NCI-H1105 treated with DMSO at 0.1 percent for 48 hours (cell line): Measurements from ENCODE around the gene POMP.

Experiments used
- DNase-seq: peaks from one replicate; lab custom pipeline; 2025; lab: John Stamatoyannopoulos, UW

POMP gene, protein sequence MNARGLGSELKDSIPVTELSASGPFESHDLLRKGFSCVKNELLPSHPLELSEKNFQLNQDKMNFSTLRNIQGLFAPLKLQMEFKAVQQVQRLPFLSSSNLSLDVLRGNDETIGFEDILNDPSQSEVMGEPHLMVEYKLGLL

DNA sequence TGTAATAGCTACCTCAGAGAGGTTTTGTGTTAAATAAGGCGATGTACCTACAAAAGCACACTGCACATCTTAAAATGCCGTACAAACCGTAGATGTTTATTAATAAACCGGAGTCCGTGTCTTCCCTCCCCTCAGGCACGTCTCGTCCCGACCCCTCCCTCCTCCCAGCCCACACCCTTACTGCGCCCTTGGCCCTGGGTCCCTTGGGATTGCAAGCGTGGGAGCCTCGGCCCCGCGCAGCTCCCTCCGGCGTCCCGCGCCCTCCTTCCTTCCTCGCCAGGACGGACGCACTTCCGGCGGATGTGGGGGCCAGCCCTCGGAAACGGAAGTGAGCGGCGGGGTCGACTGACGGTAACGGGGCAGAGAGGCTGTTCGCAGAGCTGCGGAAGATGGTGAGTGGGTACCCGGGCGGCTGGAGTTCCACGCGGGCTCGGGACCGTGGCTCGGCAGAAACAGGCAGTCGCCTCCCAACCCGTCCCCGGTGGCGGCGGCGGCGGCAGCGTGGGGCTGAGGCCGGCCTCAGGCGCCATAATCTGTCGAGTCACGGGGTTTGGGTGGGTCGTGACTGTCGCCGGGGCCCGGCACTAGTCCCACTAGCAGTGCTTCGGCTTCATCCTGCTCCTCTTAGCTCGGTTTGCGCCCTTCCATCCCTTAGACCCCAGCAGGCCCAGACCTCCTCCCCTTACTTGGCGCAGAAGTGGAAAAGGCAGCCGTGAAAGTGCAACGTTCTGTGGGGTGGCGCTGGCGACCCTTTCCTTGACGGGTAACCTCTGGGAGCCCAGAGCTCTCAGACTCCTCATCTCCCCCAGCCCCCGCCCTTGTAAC lies at the start of gene POMP:
TSS of gene POMP (plus strand) at position 335 of the 825 bp plus-strand sequence. CDS start at position 390, 55 bp downstream.
- peak; percentile 62 for DNase-seq

DNA sequence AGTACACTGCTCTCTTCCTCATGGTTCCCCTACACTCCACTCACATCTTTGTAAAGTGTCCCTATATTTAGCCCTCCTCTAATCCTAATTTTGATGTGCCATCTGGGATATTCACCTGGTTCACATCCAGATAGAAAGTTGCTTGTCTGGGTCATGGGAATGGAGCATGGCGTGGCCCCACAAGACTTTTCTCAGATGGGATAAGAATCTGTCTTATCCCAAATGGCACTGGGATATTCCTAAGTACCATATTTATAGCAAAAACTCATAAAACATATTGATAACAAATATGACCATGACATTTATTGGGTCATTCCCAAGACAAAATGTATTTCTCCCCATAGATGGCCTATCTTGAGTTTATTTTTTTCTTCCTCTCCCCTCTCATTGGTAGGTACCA lies 49.5 kb upstream of the POMP start:
- no peak for DNase-seq

DNA sequence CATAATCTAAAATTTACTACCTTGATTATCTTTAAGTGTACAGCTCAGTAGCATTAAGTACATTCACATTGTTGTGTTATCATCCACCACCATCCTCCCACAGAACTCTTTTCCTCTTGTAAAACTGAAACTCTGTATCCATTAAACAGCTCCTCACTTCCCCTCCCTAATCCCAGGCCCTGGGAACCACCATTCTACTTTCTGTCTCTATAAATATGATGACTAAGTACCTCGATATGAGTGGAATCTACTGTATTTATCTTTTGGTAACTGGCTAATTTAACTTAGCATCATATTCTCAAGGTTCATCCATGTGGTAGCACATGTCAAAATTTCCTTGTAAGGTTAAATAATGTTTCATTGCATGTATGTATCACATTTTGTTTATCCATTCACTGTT lies 49.0 kb upstream of the POMP start:
- no peak for DNase-seq

DNA sequence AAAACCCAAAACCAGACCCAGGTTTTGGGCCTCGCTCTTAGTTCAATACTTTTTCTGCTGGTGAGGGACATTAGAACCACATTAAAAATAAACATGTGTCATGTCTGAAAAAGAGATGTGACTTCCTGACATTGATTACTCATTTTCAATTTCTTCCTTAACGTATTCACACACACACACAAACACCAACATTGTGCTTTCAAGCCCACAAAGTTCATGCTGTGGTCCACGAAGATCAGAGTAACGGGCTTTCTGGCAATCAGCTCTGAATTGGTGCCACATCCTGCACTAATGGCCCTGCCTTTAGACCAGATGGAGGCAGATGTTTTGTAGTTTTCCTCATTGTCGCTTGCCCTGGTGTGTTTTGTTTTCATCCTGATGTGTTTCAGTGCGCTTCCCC lies 47.9 kb upstream of the POMP start:
- no peak for DNase-seq

DNA sequence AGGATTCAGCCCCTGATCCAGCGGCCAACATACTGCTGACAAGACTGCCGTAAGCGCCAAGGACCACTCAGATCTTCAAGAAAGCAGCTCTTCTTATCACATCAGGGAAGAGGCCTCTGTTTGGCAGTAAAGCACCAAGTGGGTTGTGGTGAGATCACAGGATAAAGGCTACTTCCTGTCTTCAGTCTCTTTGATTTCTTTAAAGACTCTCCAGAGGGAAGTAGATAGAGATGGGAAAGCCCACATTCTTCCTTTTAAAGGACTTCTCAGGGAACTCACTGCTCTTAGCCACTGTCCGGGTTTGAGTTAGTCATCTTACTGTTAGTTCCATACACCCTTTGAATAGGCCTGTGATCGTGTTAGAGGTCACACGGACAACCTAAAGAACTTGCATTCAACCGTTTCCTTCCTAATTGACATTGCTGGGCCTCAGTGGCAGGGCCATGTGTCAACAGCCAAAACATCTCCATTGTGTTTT lies 47.2 kb upstream of the POMP start:
- no peak for DNase-seq

DNA sequence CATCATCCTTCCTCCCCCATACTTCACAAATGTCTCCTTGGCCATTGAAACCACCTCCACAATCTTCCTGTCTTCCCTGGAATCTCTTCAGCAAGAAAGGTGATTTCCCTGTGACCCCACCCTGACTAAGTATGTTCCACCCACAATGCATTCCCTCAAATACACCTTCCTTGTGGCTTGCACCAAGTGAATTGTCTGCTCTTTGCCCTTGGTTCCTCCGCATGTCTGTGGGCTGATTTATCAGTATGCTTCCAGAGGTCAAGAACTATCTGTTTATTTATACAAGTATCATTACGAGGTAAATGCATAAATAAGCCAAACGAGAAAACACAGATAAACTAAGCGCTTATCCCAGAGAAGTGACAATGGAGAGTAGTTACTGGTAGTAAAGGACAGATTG lies 45.4 kb upstream of the POMP start:
- no peak for DNase-seq

DNA sequence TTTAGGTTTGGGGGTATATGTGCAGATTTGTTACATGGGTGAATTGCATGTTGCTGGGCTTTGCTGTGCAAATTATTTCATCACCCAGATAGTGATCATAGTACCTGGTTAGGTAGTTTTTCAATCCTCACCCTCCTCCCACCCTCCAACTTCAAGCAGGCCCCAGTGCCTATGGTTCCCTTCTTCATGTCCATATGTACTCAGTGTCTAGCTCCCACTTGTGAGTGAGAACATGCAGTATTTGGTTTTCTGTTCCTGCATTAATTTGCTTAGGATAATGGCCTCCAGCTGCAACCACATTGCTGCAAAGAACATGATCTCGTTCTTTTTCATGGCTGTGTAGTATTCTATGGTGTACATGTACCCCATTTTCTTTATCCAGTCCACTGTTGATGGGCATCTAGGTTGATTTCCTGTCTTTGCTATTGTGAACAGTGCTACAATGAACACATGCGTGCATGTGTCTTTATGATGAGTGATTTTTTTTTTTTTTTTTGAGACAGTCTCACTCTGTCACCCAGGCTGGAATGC lies 42.9 kb upstream of the POMP start:
- no peak for DNase-seq

DNA sequence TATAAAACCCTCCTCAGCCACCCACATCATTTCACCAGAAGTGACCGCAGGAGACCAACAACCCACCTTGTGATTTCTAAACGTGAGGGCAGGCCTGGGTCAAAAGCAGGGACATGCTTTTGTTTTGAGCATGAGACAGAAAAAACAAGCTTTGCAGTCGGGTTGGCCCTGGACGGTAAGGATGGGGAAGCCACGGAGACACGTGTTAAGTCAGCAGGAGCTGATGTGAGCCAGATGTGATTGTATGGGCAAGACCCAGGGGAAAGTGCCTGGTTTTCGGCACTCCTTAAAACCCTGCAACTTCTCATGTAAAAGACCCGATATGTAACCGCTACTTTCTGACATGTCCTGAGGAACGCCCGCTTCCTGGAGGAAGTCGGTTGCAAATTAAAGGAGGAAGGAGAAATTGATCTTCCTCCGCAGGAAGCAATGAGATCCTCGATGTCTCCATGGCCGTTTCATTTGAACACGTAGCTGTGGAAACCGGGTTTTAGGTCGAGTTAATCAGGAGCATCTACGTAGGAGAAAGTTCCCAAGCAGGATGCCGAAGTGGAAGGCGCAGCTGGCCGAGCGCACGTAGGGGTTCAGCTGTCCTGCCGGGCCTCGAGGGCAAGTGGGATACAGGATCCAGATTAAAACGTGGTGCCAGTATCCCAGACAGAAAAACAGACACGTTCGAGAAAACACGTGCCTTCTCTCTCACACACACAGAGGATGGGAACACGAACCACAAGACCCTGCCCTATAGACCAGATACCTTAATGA lies 40.5 kb upstream of the POMP start:
- no peak for DNase-seq

DNA sequence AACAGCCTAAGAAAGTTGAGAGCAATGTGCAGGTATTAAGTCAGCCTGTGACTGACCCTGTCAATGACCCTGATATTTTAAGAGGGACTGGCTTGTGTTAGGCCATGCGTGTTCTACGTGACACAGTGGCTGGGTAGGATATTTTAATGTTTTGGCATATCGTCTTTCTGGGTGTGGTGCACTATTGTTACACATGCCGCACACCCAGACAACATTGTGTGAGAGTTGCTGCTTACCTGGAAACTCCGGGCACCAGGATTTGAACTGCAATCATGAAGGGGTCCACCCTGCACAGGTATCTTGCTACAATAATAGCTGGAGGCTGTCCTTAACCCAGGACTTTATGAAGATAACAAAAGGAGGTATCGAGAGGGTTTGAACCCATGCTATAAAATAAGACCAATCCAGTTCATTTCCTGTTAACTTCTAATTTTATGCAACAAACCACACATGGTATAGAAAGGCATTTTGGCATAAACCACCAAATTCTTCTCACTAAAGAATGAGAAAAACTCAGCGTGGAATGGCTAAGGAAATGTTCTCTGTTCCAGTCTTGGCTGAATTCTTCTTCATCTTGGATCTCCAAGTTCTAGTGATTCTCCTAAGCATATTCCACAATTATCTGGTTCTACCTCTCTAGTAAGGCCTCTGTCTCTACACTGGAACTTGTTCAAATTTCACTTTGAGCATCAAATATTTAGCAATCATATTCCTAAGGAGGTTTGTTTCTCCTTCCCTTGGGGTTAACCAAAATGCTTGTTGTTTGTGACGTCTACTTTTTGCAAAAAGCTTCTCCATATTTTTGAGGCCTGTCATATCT lies 38.7 kb upstream of the POMP start:
- no peak for DNase-seq

DNA sequence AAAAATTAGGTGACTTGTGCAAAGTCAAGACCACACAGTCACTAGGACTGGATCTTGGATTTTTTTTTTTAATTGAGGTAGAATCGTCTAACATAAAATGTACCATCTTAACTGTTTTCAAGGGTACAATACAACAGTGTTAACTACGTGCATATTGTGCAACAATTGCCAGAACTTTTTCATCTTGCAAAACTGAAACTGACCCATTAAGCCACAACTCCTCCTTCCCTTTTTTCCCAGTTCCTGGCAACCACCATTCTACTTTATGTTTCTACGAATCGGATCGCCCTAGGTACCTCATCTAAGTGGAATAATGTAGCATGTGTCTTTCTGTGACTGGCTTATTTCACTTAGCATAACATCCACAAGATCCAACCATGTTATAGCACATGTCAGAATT lies 37.5 kb upstream of the POMP start:
- DNase-seq, result no peak

DNA sequence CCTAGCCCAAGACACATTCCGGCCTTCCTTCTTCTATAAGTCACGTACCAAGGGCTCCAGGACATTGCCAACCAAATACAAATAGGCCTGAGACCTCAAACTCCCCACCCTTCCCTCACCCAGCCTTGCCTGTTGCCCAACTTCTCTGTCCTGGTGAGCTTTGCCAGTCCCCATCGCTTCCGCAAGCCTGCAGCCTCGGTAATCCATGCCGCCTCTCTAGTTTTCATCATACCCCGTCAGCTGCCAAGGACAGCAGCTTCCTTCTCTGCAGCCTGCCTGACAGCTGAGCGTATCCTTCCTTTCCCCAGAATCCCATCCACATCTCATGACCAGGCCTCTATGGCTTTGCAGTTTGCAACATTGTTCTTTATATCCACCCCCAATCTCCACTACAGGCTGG lies 36.6 kb upstream of the POMP start:
- no peak for DNase-seq

DNA sequence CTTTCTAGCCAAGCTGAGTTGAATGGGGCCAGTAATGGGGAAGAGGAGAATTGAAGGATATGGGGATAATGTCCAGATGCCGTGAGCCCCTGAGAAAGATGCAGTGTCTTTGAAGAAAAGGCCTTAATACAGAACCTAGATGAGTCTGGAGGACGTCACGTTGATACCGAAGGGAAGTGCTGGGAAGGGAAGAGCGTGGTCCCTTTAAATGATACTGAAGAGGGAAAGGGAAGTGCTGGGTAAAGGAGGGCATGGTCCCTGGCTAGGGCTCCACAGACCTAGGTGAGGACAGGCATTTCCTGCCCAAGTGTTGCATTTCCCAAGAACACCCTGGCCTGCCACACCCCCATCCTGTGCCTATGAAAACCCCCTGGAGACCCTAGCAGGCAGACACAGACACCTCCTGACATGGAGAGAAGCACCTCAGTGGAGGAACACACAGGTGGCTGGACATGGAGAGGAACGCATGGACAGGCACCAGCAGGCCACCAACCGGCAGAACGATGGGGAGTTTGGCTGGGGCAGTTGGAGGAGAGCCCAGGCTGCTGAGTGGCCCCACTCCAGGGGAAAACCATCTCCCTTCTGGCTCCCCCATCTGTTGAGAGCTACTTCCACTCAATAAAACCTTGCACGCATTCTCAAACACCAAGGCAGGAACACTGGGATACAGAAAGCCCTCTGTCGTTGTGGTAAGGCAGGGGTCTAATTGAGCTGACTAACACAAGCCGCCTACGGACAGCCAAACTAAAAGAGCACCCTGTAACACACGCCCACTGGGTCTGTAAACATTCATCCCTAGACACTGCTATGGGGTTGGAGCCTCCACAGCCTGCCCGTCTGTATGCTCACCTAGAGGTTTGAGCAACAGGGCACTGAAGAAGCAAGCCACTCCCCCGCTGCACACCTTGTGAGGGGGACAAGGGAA lies 34.9 kb upstream of the POMP start:
- DNase-seq, result no peak

DNA sequence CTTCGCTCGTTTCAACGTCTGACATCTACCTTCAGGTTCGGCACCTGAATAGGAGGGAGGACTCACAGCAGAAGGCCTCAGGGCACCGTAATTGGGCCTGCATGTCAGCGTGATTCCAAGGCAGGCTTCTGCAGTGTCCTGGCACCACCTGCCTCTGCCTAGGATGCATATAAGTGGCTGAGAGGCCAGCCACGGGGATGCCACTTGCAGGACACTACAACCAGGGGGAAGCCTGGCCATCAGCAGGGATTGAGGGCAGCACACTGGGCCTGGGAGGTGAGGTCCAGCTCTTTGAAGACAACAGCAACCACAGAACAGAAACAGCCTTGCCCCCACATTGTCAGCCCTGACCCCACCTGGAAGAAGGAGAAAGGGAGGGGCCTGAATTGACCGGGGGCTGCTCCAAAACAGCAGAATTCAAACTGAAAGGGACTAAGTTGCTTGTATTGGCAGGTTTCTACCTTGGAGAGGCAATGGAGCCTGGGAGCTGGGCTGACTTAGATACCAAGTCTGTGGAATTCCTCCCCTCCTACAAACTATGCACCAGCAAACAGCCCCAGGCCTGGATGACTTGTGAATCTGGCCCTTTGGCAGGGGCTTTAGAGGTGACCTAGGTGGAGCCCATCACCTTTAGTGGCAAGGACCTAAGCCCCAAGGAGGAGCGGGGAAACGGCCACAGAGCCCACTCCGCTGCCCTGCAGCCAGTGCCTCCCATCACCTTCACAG lies 34.1 kb upstream of the POMP start:
- no peak for DNase-seq

DNA sequence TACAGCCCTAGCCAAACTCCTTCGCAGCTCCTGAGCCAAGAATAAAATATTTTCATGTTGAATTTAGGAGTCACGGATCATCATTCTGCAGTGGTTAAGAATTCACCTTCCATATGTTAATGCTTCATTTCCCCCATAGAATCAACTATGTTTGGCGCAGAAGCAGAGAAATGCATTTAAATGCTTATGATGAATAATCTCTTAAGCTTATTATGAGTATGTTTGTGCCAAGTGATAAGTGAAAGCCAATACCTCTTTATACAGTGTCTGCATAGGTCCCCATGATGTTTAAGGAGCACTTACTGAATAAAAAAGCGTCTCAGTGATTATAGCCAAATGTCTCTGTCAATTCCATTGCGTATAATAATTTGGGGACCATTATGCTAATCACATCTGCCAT lies 32.7 kb upstream of the POMP start:
- no peak for DNase-seq

DNA sequence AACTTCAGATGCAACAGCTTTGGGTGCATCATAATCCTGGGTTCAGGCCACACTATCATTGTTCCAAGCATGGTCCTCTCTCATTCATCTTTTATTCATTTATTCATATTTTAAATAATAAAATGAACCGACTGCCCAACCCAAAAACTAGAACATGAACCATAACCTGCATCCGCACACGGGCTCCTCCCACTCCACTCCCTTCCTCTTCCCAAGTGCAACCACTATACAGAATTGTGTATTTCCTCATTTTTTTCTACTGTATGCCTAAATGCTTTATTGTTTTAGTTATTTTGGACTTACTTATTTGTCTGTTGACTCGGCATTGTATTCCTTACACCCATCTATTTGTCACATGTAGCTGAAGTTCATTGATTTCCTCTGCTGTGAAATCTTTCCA lies 30.7 kb upstream of the POMP start:
- DNase-seq, result no peak

DNA sequence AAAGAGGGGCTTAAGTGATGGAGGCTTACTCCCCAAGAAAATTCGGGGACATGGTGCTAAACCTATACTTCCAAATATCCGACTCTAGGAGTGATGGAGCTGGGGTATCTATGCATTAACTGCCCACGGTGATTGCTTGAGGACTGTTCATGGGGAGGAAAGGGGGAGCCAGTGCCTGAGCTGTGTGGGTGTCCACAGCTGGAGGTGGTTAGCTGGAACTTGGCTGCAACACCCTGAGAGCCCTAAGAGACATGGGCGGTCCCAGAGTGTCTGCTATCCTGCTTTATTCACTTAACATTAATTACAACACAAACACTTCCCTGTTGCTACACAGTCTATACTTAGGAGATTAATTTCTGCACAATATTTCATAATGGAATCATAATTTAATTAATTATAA lies 28.1 kb upstream of the POMP start:
- no peak for DNase-seq

DNA sequence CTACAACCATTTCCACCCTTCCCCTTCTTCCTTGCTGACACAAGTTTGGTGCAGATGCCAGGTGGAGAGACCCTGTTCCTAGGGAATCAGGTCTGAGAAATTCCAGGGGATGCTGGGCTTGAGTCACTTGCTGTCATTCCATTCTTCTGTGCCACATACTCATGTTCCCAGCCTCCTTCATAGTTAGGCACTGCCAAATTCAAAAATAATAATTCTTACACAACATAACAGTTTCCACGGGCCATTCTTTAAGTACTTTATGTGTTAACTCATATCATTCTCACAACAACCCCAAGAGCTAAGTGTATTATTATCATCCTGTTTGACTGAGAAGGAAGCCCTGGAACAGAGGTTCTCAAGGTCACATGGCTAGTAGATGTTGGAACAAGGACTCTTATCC lies 27.1 kb upstream of the POMP start:
- no peak for DNase-seq

DNA sequence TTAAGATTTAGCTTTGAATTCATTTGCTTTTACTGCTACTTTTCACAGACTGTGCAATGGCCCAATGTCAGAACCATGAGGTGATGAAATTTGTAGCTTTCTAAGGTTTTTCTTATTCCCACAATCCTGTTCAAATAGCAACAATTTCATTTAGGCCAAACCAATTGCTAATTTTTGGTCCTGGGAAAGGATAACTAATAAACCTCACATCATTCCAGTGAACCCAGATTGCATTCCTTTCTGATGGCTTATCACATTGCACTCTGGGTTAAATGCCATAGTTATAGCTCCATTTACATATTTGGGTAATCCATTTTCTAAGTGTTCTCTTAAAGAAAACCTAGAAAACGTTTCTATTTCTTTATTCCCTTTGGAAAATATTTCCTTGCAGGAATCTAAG lies 22.9 kb upstream of the POMP start:
- DNase-seq, result no peak

DNA sequence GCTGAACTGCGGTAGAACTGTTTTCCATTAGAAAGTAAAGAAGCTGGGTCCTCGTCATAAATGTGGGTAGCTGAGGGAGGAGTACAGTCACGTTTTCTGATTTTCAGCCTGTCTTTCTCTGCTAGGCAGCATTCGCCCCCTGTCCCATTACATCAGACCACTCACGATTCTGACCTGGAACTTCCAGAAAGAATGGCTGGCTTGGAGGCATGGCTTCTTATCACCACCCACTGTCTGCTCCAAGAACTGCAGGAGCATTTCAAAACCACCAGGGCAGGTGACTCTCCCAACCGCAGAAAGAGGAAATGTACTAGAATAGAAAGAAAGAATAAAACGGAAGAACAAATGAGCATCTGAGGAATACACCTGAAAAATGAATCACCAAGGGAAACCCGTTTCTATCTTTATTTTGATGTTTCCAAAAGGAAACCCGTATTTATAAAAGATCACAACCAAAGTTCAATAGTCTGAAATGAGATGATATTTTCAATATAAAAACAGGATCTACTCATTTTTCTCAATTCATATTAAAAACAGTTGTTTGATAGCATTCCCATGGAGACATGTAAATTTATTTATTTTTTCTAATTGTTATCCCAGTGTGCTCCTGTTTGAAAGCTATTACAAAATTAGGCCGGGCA lies 22.1 kb upstream of the POMP start:
- peak; percentile 9 for DNase-seq
